ENCODE results near the gene FREY1. TPM values are rescaled to one million over a fixed set of nuclear protein-coding genes. Genes with fewer than 3 reads are reported as not detected.
A peak's percentile ranks its signal among the peaks of the same experiment; 100 is the strongest.

The FREY1 gene
- total RNA-seq, 4 donors from 2014 or later = 1.6 TPM; not detected in 3

DNA sequence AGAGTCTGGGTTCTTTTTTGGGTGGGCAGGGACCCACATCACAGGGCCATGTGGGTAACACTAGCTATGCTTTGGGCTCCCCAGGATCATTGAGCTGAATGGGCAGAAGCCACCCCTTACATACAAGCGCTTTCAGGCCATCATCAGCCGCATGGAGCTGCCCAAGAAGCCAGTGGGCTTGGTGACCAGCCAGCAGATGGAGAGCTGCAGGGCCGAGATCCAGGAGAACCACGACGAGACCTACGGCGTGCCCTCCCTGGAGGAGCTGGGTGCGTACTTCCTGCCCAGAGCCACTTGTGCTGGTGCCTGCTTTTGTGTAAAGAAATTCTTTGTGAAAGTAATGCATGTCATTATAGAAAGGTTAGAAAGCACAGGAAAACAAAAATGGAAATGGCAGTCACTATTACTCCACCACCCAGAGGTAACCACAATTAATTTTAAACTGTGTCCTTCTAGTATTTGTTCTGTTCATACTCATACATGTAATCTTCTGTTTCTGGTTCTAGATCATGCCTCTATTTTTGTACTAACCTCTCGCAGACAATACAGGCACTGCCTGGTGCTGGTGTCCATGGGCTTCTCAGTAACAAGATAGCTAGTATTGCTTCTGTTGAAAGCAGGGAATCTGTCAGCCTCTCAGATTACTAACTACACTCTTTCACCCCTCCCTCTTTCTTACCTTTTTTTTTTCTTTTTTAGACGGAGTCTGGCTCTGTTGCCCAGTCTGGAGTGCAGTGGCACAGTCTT lies 46.1 kb downstream of the FREY1 start:
- TF ChIP-seq, protein P1, sequence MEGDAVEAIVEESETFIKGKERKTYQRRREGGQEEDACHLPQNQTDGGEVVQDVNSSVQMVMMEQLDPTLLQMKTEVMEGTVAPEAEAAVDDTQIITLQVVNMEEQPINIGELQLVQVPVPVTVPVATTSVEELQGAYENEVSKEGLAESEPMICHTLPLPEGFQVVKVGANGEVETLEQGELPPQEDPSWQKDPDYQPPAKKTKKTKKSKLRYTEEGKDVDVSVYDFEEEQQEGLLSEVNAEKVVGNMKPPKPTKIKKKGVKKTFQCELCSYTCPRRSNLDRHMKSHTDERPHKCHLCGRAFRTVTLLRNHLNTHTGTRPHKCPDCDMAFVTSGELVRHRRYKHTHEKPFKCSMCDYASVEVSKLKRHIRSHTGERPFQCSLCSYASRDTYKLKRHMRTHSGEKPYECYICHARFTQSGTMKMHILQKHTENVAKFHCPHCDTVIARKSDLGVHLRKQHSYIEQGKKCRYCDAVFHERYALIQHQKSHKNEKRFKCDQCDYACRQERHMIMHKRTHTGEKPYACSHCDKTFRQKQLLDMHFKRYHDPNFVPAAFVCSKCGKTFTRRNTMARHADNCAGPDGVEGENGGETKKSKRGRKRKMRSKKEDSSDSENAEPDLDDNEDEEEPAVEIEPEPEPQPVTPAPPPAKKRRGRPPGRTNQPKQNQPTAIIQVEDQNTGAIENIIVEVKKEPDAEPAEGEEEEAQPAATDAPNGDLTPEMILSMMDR (IDR thresholded peaks at IDR 0.05) = no peak
- no peak for TF ChIP-seq POLR2A (IDR thresholded peaks at IDR 0.05)
- Histone ChIP-seq H3K4me1 (peaks cover 30 to 31% of the 10 kb centered on the region in 2 donors), H3K9me3 (no peaks in the 10 kb centered on the region), H3K27me3 (no peaks in the 10 kb centered on the region), H3K4me3 (no peak overlapping the region), H3K27ac (peak overlapping the region; percentile 83 to 88), H3K36me3 (no peaks in the 10 kb centered on the region)
- intact Hi-C loops (cut with DNase I; ENCODE audit: low total_unique reads) = no loop called here
- DNase-seq = no peak

DNA sequence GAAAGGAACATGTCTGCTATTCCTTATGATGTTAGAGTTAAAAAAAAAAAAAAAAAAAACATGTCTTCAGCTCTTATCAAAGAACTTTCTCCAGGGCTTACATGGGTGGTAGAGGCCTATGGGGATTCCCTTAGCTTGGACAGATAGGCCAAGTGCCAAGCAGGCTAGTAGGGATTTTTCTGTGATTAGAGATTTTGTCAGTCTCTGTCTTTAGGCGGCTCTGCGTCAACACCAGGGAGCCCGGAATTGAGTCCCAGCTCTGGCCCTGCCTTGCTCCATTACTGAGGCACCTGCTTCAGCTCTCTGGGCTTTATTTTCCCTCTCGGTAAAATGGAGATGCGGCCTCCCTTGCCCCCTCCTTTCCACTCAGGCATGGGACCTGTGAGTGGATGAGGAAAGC lies 46.7 kb downstream of the FREY1 start:
- TF ChIP-seq POLR2A (IDR thresholded peaks at IDR 0.05) = no peak
- TF ChIP-seq, protein P1 (IDR thresholded peaks at IDR 0.05) = no peak
- peak overlapping the region; percentile 83 to 88 for H3K27ac ChIP-seq
- no peaks in the 10 kb centered on the region for H3K27me3 ChIP-seq
- intact Hi-C loops (cut with DNase I; ENCODE audit: low total_unique reads) = no loop called here
- no peak for DNase-seq
- no peak overlapping the region for H3K4me3 ChIP-seq
- H3K4me1 ChIP-seq = peaks cover 31 to 36% of the 10 kb centered on the region in 2 donors
- H3K36me3 ChIP-seq = no peaks in the 10 kb centered on the region
- no peaks in the 10 kb centered on the region for H3K9me3 ChIP-seq

DNA sequence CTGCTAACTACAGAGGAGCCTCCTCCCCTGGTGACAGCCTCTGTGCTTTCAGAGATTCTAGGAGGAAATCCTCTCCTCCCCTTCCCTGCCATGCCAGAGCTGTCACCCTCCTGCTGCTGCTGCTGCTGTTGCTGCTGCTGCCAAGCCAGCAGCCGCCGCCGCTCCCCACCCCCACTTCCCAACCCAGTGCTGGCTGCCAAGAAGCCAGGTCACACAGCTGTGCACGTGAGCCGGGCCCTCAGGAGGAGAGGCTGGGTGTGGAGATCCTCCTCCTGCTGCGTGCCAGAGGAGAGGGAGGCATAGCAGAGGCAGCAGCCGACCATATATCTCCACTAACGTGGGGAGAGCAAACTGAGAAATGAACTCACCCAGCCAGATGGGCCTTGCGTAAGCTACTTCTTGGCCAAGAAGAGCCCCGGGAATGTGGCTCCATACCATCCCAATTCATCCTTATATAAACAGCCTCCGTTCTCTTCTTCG lies 47.4 kb downstream of the FREY1 start:
- TF ChIP-seq POLR2A (IDR thresholded peaks at IDR 0.05) = peak in 1 of 2 donors; percentile 27
- TF ChIP-seq, protein P1 (IDR thresholded peaks at IDR 0.05) = no peak
- intact Hi-C loops (cut with DNase I; ENCODE audit: low total_unique reads) = no loop called here
- Histone ChIP-seq H3K4me1 (peaks cover 37 to 43% of the 10 kb centered on the region in 2 donors), H3K36me3 (no peaks in the 10 kb centered on the region), H3K27ac (peak overlapping the region; percentile 83 to 88), H3K4me3 (no peak overlapping the region), H3K9me3 (no peaks in the 10 kb centered on the region), H3K27me3 (no peaks in the 10 kb centered on the region)
- peak; percentile 96 to 98 for DNase-seq

DNA sequence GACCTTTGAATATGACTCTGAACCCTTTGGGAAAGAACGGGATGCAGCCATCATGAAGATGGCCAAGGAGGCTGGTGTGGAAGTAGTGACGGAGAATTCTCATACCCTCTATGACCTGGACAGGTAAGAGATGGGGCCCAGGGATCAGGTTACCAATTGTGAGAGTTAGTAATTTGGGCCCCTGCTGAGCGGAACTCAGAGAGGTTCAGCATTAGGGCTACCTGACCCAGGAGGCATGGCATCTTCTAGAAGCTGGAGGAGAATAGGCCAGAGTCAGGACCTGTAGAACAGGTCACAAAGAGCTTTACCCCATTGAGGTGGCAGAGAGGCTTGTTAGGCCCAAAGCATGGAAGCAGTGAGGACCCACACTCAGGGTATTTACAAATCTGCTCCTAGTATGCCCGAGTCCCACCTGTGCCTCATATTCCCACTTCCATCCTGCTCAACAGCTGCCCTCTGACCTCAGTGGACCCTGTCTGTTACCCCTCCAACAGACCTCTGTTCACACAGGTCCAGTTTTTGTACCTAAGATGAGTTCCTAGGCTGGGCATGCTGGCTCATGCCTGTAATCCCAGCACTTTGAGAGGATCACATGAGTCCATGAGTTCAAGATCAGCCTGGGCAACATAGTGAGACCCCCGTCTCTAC lies 48.2 kb downstream of the FREY1 start:
- intact Hi-C loops (cut with DNase I; ENCODE audit: low total_unique reads) = no loop called here
- peak overlapping the region; percentile 83 to 88 for H3K27ac ChIP-seq
- no peaks in the 10 kb centered on the region for H3K36me3 ChIP-seq
- H3K9me3 ChIP-seq = no peaks in the 10 kb centered on the region
- no peak for DNase-seq
- H3K4me1 ChIP-seq = peaks cover 38 to 43% of the 10 kb centered on the region in 2 donors
- no peak overlapping the region for H3K4me3 ChIP-seq
- TF ChIP-seq, protein P1 (IDR thresholded peaks at IDR 0.05) = no peak
- no peak for TF ChIP-seq POLR2A (IDR thresholded peaks at IDR 0.05)
- H3K27me3 ChIP-seq = no peaks in the 10 kb centered on the region

DNA sequence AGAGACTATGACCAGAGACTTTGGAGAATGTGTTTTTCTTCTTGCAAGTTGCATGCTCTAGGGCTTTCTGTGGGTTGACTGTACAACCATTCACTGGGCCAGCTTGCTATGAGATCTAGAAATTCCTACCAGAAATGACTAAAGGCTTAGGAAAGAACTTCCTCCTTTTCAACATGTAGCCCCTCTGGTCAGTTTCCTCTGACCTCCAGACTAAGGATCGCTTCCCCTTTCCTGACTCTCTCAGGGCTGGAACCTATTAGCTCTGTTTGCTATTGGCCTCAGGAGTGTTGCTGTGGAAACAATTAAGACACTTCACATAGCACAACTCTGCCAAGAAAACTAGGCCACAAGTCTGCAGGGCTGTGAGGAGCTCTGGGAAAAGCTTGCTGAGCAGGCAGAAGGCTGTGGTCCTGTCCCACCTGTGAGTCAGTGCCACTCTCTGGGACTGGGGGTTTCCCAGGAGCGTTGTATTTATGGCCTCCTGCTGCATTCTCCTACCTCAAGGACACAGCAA lies 49.1 kb downstream of the FREY1 start:
- H3K27me3 ChIP-seq = no peaks in the 10 kb centered on the region
- peaks cover 38 to 43% of the 10 kb centered on the region in 2 donors for H3K4me1 ChIP-seq
- no peaks in the 10 kb centered on the region for H3K36me3 ChIP-seq
- intact Hi-C loops (cut with DNase I; ENCODE audit: low total_unique reads) = no loop called here
- no peak overlapping the region for H3K4me3 ChIP-seq
- TF ChIP-seq, protein P1 (IDR thresholded peaks at IDR 0.05) = no peak
- no peak for TF ChIP-seq POLR2A (IDR thresholded peaks at IDR 0.05)
- H3K9me3 ChIP-seq = no peaks in the 10 kb centered on the region
- DNase-seq = peak; percentile 64 to 65
- H3K27ac ChIP-seq = peak overlapping the region; percentile 83 to 88
